GM06990 (cell line): ENCODE results near the gene DPF1.

Experiments
- DNase-seq: peaks from one replicate; pipeline ENCODE4 v3.0.0-alpha.2; 2011; ENCODE audit not compliant: insufficient read length; ENCODE audit errors: extremely low read depth
- H3K27me3 ChIP-seq: replicated peaks from 2 replicates; pipeline ENCODE4 v1.6.0; 2011; ENCODE audit warnings: low read length; ENCODE audit not compliant: control insufficient read depth, insufficient read depth
- H3K36me3 ChIP-seq: 2 replicates; pipeline ENCODE4 v1.5.1; 2011; ENCODE audit warnings: low read length; ENCODE audit not compliant: control insufficient read depth, insufficient read depth
- H3K4me3 ChIP-seq: replicated peaks from 2 replicates; pipeline ENCODE4 v1.5.1; 2011; ENCODE audit warnings: low read depth, mild to moderate bottlenecking, control low read depth, low read length
- TF ChIP-seq, protein P1 (sequence below): IDR thresholded peaks from 2 replicates; pipeline ENCODE4 v1.5.1; 2011; ENCODE audit warnings: low read length, control low read depth, mild to moderate bottlenecking, inconsistent platforms; ENCODE audit not compliant: insufficient read depth, poor library complexity, severe bottlenecking

Gene DPF1

DNA sequence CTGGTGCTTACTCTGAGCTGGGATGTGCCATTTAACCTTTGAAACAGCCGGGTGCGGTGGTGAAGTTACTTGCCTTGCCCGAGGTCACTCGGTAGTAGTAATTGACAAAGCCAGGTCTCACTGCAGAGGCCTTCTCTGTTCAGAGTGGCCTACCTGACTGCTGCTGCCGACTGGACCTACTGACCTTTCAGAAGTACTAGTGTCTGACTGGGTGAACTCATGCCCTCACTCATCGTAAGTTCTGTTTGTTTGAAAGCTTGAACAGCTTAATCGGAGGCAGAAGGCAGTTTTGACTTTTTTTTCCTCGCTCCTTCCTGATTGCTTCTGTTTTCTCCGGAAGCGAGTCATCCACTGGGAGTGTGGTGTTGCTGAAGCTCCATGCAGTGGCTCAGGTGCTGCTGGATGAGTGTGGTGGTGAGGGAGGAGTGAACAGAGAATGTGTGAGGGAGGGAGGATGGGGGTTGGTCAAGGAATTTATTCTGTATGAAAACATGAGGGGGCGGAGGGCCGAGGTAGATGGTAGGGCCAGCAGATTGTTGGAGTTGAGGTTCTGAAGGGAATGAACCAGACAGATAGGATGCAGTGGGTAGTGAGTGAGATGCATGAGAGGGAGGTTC lies 43.1 kb upstream of the DPF1 start:
- TF ChIP-seq, protein P1, sequence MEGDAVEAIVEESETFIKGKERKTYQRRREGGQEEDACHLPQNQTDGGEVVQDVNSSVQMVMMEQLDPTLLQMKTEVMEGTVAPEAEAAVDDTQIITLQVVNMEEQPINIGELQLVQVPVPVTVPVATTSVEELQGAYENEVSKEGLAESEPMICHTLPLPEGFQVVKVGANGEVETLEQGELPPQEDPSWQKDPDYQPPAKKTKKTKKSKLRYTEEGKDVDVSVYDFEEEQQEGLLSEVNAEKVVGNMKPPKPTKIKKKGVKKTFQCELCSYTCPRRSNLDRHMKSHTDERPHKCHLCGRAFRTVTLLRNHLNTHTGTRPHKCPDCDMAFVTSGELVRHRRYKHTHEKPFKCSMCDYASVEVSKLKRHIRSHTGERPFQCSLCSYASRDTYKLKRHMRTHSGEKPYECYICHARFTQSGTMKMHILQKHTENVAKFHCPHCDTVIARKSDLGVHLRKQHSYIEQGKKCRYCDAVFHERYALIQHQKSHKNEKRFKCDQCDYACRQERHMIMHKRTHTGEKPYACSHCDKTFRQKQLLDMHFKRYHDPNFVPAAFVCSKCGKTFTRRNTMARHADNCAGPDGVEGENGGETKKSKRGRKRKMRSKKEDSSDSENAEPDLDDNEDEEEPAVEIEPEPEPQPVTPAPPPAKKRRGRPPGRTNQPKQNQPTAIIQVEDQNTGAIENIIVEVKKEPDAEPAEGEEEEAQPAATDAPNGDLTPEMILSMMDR, result no peak
- DNase-seq, result no peak
- Histone ChIP-seq H3K27me3 (no peaks in the 10 kb centered on the region; the same call in 1 of the 2 replicates), H3K36me3 (no peaks in the 10 kb centered on the region), H3K4me3 (no peak overlapping the region)

DNA sequence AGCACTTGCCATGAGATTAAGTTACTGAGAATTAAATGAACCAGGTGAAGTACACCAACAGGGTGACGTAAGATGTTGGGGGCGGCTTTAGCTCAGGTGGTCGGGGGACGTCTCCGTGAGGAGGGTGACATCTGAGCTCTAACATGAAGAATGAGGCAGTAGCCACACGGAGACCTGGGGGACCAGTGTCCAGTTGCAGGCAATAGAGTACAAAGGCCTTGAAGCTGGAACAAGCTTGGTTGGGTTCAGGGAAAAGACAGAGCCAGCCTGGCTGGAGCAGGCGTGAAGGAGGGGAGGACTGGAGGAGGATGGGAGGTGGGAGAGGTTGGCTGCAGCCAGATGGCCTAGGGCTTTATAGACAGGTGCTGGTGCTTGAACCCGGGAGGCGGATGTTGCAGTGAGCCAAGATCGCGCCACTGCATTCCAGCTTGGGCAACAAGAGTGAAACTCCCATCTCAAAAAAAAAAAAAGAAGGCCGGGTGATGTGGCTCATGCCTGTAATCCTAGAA lies 42.0 kb upstream of the DPF1 start:
- H3K4me3 ChIP-seq, result no peak overlapping the region
- no peak for DNase-seq
- H3K27me3 ChIP-seq, result no peaks in the 10 kb centered on the region; the same call in 1 of the 2 replicates
- TF ChIP-seq, protein P1, result no peak
- no peaks in the 10 kb centered on the region for H3K36me3 ChIP-seq

DNA sequence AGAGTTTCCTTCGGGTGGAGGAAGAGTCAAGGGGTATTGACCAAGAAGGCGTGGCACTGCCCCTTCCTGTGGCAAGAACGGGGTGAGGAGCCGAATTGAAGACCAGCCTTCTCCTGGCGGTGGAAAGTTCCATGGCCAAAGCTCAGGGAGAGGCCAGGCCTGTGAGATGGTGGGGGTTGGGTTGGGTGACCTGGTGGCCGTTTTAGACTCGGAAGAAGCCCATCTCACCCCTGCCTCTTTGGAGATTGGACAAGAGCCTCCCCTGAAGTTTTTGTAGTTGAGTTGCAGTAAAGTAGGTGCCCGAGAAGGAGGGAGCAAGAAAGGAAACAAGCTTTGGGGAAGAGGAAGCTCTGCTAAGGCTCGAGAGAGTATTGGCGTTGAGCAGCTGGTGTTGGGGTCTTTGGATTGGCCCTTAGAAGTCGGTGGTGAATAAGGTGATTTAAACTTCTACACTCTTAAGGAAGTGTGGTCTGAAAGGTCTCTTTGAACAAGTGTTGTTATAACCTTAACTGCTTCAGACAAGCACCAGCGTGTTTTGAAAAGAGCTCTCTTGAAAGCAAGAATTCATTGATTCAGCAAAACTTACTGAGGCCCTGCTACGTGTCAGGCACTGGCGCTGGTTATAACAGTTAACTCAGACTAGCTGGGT lies 41.3 kb upstream of the DPF1 start:
- TF ChIP-seq, protein P1, result no peak
- peak overlapping the region; percentile 50 for H3K4me3 ChIP-seq
- no peak for DNase-seq
- H3K36me3 ChIP-seq, result no peaks in the 10 kb centered on the region
- H3K27me3 ChIP-seq, result no peaks in the 10 kb centered on the region; the same call in 1 of the 2 replicates

DNA sequence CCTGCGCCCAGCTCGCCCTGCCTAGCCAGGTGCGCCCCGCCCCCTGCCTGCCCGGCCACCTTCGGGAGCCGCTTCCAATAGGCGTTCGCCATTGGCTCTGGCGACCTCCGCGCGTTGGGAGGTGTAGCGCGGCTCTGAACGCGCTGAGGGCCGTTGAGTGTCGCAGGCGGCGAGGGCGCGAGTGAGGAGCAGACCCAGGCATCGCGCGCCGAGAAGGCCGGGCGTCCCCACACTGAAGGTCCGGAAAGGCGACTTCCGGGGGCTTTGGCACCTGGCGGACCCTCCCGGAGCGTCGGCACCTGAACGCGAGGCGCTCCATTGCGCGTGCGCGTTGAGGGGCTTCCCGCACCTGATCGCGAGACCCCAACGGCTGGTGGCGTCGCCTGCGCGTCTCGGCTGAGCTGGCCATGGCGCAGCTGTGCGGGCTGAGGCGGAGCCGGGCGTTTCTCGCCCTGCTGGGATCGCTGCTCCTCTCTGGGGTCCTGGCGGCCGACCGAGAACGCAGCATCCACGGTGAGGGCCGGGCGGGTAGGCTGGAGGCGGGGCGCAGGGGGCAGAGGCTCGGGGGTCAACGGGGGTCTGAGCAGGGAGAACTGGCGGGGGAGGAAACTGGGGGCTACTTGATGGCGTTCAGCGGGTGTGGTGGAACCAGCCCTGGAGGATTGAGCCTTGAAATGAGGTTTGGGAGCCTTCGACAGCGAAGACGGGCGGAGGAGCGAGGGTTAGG lies 40.6 kb upstream of the DPF1 start, which contains the start of gene SPINT2:
Gene SPINT2 (plus strand): TSS at position 88 of the 727 bp plus-strand sequence. CDS start 320 bp downstream, at position 408.
- Histone ChIP-seq H3K27me3 (no peaks in the 10 kb centered on the region; the same call in 1 of the 2 replicates), H3K36me3 (no peaks in the 10 kb centered on the region), H3K4me3 (peak within 1 kb of the TSS; percentile 50)
- DNase-seq, result peak; percentile 65
- TF ChIP-seq, protein P1, result no peak

DNA sequence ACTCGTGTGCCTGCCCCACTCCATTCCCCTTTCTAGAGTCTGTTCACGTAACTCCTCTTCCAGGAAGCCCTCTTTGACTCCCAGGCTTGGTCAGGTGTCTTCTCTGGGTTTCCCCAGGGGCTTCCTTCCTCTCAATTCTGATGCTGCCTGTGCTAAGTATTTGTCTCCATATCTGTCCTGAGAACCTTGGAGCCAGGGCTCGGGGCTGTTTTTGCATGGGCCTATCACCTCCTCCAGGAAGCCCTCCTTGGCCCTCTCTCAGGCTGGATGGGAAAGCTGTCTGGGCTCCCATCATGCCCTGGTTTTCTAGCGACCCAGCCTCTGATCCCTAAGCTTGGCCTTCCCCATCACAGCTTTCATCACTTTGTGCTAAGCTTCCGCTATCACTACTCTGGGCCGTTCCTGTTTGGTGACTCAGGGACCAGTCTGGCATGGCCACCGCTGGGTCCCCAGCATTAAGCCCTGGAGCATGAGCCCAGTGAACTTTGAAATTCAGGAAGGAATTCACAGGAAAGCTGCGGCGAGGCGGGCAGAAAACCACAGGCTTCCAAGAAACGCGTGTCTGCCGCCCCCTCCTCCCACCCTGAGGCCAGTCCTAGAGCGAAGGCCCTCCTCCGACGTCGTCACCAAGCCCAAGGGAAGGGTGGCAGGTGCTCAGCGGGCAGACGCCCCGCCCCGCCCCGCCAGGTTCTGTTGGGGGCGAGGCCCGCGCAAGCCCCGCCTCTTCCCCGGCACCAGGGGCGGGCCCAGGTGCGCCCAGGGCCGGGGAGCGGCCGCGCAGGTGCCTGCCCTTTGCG lies 39.9 kb upstream of the DPF1 start:
- TF ChIP-seq, protein P1, result no peak
- no peak for DNase-seq
- H3K27me3 ChIP-seq, result no peaks in the 10 kb centered on the region; the same call in 1 of the 2 replicates
- peak overlapping the region; percentile 50 for H3K4me3 ChIP-seq
- H3K36me3 ChIP-seq, result no peaks in the 10 kb centered on the region
